Prostate gland (tissue), 2 donors: ENCODE results near the gene PCOLCE2.

Experiments used
- POLR2AphosphoS5 ChIP-seq: sonication (generic); formaldehyde crosslinking; IDR thresholded peaks from one replicate; pipeline ENCODE4 v1.6.1; 2017; ENCODE audit warnings: antibody characterized with exemption
- TF ChIP-seq, protein P1 (sequence below), 4 experiments: fragments of 200-600 bp in 2 of 4; fragments of 450-650 bp in 2 of 4; sonication (generic) in 2 of 4; IDR thresholded peaks; 1 replicate in 3 of 4; 2 replicates in 1 of 4; pipeline ENCODE4 v1.5.1; 2016 to 2019; ENCODE audit warnings: antibody characterized with exemption in 4 of 4, mild to moderate bottlenecking in 2 of 4, moderate library complexity in 2 of 4

DNA sequence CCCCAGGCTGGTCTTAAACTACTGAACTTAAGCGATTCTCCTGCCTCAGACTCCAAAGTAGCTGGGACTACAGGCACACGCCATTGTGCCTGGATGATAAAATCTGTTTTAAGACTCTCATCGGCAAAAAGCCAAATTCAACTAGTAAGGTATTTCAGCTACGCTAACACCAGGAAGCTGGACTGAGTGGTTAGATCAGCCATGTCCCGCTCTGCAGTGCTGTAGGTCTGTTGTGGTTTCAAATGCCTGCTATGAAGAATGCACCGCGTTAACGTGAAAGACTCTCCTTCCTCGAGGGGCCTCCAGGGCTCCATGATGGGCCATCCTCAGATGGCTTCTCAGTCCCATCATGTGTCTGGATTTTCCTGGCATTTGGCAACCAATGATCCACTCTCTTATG, 70.2 kb downstream of the PCOLCE2 start:
- TF ChIP-seq, protein P1, sequence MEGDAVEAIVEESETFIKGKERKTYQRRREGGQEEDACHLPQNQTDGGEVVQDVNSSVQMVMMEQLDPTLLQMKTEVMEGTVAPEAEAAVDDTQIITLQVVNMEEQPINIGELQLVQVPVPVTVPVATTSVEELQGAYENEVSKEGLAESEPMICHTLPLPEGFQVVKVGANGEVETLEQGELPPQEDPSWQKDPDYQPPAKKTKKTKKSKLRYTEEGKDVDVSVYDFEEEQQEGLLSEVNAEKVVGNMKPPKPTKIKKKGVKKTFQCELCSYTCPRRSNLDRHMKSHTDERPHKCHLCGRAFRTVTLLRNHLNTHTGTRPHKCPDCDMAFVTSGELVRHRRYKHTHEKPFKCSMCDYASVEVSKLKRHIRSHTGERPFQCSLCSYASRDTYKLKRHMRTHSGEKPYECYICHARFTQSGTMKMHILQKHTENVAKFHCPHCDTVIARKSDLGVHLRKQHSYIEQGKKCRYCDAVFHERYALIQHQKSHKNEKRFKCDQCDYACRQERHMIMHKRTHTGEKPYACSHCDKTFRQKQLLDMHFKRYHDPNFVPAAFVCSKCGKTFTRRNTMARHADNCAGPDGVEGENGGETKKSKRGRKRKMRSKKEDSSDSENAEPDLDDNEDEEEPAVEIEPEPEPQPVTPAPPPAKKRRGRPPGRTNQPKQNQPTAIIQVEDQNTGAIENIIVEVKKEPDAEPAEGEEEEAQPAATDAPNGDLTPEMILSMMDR (IDR thresholded peaks at IDR 0.05) = no peak
- TF ChIP-seq POLR2AphosphoS5 = no peak
